GM12878 (cell line): Measurements from ENCODE around the gene FBXW8. TPM values are rescaled to one million over a fixed set of nuclear protein-coding genes. Genes with fewer than 3 reads are reported as not detected.
A peak's percentile ranks its signal among the peaks of the same experiment; 100 is the strongest.

Experiments
- ATF7 ChIP-seq: fragments of 450-650 bp; IDR thresholded peaks from 2 replicates; pipeline ENCODE4 v1.6.1; 2016; ENCODE audit warnings: low read depth, mild to moderate bottlenecking
- BACH1 ChIP-seq: fragments of 450-650 bp; IDR thresholded peaks from 2 replicates; pipeline ENCODE4 v1.6.1; 2017; ENCODE audit warnings: mild to moderate bottlenecking, borderline replicate concordance
- BCL11A ChIP-seq: IDR thresholded peaks from 2 replicates; pipeline ENCODE4 v1.6.1; 2011; ENCODE audit warnings: low read depth, low read length
- BMI1 ChIP-seq: fragments of 450-650 bp; IDR thresholded peaks from 2 replicates; pipeline ENCODE4 v1.6.1; 2016; ENCODE audit warnings: mild to moderate bottlenecking, moderate library complexity, borderline replicate concordance
- CREM ChIP-seq: IDR thresholded peaks from 2 replicates; pipeline ENCODE4 v1.6.1; 2014; ENCODE audit warnings: antibody characterized with exemption, low read depth
- DPF2 ChIP-seq: fragments of 450-650 bp; IDR thresholded peaks from 2 replicates; pipeline ENCODE4 v1.6.1; 2017; ENCODE audit warnings: mild to moderate bottlenecking
- EED ChIP-seq: sonication (generic); IDR thresholded peaks from 2 replicates; pipeline ENCODE4 v1.6.1; 2016; ENCODE audit warnings: antibody characterized with exemption, low read depth
- EP300 ChIP-seq, 2 experiments: fragments of 150-350 bp in 1 of 2; IDR thresholded peaks; 2 replicates each; pipeline ENCODE4 v1.6.1; 2011 to 2012; ENCODE audit warnings: low read depth in 2 of 2, low read length in 2 of 2, borderline replicate concordance in 1 of 2, improper control_type of control experiment in 1 of 2, inconsistent platforms in 1 of 2; ENCODE audit not compliant: control insufficient read depth in 1 of 2
- ETV6 ChIP-seq, 2 experiments: fragments of 450-650 bp in 1 of 2; IDR thresholded peaks in 1 of 2; conservative IDR thresholded peaks in 1 of 2; 2 replicates each; pipeline ENCODE4 v1.6.1; 2014; ENCODE audit warnings: antibody characterized with exemption in 1 of 2, borderline replicate concordance in 1 of 2, low read depth in 1 of 2, mild to moderate bottlenecking in 1 of 2, moderate library complexity in 1 of 2
- GATAD2B ChIP-seq: fragments of 450-650 bp; conservative IDR thresholded peaks from 2 replicates; pipeline ENCODE4 v1.6.1; 2017; ENCODE audit warnings: low read depth, mild to moderate bottlenecking, moderate library complexity
- HDAC2 ChIP-seq: fragments of 200-600 bp; sonication (generic); IDR thresholded peaks from 2 replicates; pipeline ENCODE4 v1.6.1; 2017
- IKZF1 ChIP-seq: fragments of 450-650 bp; conservative IDR thresholded peaks from 2 replicates; pipeline ENCODE4 v1.6.1; 2017; ENCODE audit warnings: antibody characterized with exemption, mild to moderate bottlenecking
- JUND ChIP-seq: IDR thresholded peaks from 2 replicates; pipeline ENCODE4 v1.6.1; 2012; ENCODE audit warnings: low read depth, mild to moderate bottlenecking, low read length, improper control_type of control experiment, moderate library complexity
- RAD21 ChIP-seq: IDR thresholded peaks from 2 replicates; pipeline ENCODE4 v1.6.1; 2011; ENCODE audit warnings: mild to moderate bottlenecking, low read depth, low read length, moderate library complexity; ENCODE audit not compliant: insufficient read depth
- RB1 ChIP-seq: fragments of 450-650 bp; formaldehyde crosslinking; IDR thresholded peaks from 2 replicates; pipeline ENCODE4 v1.6.1; 2017; ENCODE audit warnings: mild to moderate bottlenecking, borderline replicate concordance
- RCOR1 ChIP-seq: conservative IDR thresholded peaks from 2 replicates; pipeline ENCODE4 v1.6.1; 2012; ENCODE audit warnings: low read depth, low read length, improper control_type of control experiment
- REST ChIP-seq: IDR thresholded peaks from 2 replicates; pipeline ENCODE4 v1.6.1; 2012; ENCODE audit warnings: mild to moderate bottlenecking, low read depth, low read length
- SIN3A ChIP-seq: IDR thresholded peaks from 2 replicates; pipeline ENCODE4 v1.6.1; 2012; ENCODE audit warnings: low read depth, low read length, improper control_type of control experiment
- SIX5 ChIP-seq: IDR thresholded peaks from 2 replicates; pipeline ENCODE4 v1.6.1; 2011; ENCODE audit warnings: mild to moderate bottlenecking, low read depth, low read length, moderate library complexity; ENCODE audit not compliant: severe bottlenecking
- SP1 ChIP-seq: IDR thresholded peaks from one replicate; pipeline ENCODE4 v1.6.1; 2011; ENCODE audit warnings: low read depth, low read length
- SRF ChIP-seq, 2 experiments: IDR thresholded peaks; 2 replicates each; pipeline ENCODE4 v1.6.1; 2011; ENCODE audit warnings: low read depth in 2 of 2, low read length in 2 of 2, mild to moderate bottlenecking in 1 of 2, moderate library complexity in 1 of 2
- STAT3 ChIP-seq: IDR thresholded peaks from 2 replicates; pipeline ENCODE4 v1.6.1; 2011; ENCODE audit warnings: low read depth, low read length, improper control_type of control experiment
- TBL1XR1 ChIP-seq: IDR thresholded peaks from 2 replicates; pipeline ENCODE4 v1.6.1; 2012; ENCODE audit warnings: low read depth, low read length, improper control_type of control experiment
- TCF12 ChIP-seq: IDR thresholded peaks from 2 replicates; pipeline ENCODE4 v1.6.1; 2011; ENCODE audit warnings: low read depth, mild to moderate bottlenecking, low read length
- TCF3 ChIP-seq: IDR thresholded peaks from 2 replicates; pipeline ENCODE4 v1.6.1; 2012; ENCODE audit warnings: low read depth, mild to moderate bottlenecking, low read length, borderline replicate concordance; ENCODE audit not compliant: insufficient read depth
- polyA plus RNA-seq, 11 experiments: library from polyadenylated mRNA; depleted of rRNA in 4 of 11; unstranded in 6 of 11; stranded (reverse) in 5 of 11; fragments of >200 nt; fragmentation: Nextera tagmentation in 4 of 11; fragmentation: Illumina TruSeq in 1 of 11; extraction: Ambion mirVana in 4 of 11; extraction: Trizol in 1 of 11; gene quantifications; 1 replicate in 1 of 11; 2 replicates in 10 of 11; pipeline versions ENCODE4 v1.2.1 to v1.2.3, GENCODE V29; 2011 to 2016; ENCODE audit warnings: inconsistent platforms in 2 of 11, missing spikeins in 2 of 11, low read depth in 1 of 11
- total RNA-seq, 4 experiments: library from RNA; depleted of rRNA in 3 of 4; stranded (reverse); fragments of >200 nt in 3 of 4; fragmentation: Illumina TruSeq in 1 of 4; extraction: Trizol in 1 of 4; gene quantifications; 2 replicates each; pipeline versions ENCODE4 v1.2.1 to v1.2.3, GENCODE V29; 2013 to 2021
- TF ChIP-seq, protein P1 (sequence below): IDR thresholded peaks from 2 replicates; pipeline ENCODE4 v1.6.1; 2012; ENCODE audit warnings: low read depth, low read length, improper control_type of control experiment
- TF ChIP-seq, protein P2 (sequence below): fragments of 450-650 bp; IDR thresholded peaks from 2 replicates; pipeline ENCODE4 v1.6.1; 2014; ENCODE audit warnings: mild to moderate bottlenecking
- TF ChIP-seq, protein P3 (sequence below): IDR thresholded peaks from 2 replicates; pipeline ENCODE4 v1.6.1; 2011; ENCODE audit warnings: low read depth, low read length, improper control_type of control experiment, borderline replicate concordance

FBXW8 gene
- total and polyA plus RNA-seq, 10 of the 15 experiments (the other 5 are each of a cell fraction or from before 2014, with no cell fraction given): 0.49 to 7.5 (median 4.4) TPM

DNA sequence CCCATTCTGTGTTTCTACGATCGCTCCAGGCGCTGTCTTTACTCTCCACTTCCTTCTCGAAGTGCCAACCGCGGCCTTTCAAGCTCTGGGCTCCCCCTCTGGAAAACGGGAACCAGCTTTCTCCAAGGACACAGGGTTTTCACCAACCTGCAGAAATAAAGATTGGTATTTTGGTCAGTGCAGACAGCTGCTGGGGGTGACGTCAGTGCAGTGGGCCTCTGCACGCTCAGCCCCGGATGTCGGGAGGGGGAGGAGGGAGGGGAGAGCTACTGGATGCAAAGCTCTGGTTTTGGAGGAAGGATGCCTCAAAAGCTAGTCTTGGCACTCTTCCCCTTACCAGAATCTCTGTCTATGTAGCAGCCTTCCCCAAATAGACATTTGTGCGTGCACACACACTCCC is 49.4 kb upstream of the FBXW8 start (continued):
- TF ChIP-seq BMI1 (no peak), SIX5 (no peak), TBL1XR1 (no peak), SRF (IDR thresholded peaks at IDR 0.05; ENCODE audit: low read depth in 2 of 2, low read length in 2 of 2) (no peak), ATF7 (peak; percentile 83), RAD21 (no peak), TCF12 (peak; percentile 92), BACH1 (no peak), STAT3 (no peak), BCL11A (no peak), TCF3 (peak; percentile 87), DPF2 (no peak), SP1 (peak; percentile 41), RB1 (no peak), EP300 (IDR thresholded peaks at IDR 0.05; ENCODE audit: borderline replicate concordance in 1 of 2, control insufficient read depth in 1 of 2, low read depth in 2 of 2, low read length in 2 of 2) (peak in 1 of 2 experiments; percentile 57; a peak in 1 of 4 replicates), GATAD2B (no peak), IKZF1 (peak; percentile 48; the same call in 1 of the 2 replicates), CREM (peak; percentile 85), REST (no peak), SIN3A (no peak), HDAC2 (no peak), RCOR1 (no peak), EED (peak; percentile 51; the same call in 1 of the 2 replicates), JUND (no peak), ETV6 (conservative IDR thresholded peaks at IDR 0.05 in 1 of 2, IDR thresholded peaks at IDR 0.05 in 1 of 2; ENCODE audit: borderline replicate concordance in 1 of 2, low read depth in 1 of 2) (no peak)
- TF ChIP-seq, protein P1, sequence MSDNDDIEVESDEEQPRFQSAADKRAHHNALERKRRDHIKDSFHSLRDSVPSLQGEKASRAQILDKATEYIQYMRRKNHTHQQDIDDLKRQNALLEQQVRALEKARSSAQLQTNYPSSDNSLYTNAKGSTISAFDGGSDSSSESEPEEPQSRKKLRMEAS: no peak
- TF ChIP-seq, protein P2, sequence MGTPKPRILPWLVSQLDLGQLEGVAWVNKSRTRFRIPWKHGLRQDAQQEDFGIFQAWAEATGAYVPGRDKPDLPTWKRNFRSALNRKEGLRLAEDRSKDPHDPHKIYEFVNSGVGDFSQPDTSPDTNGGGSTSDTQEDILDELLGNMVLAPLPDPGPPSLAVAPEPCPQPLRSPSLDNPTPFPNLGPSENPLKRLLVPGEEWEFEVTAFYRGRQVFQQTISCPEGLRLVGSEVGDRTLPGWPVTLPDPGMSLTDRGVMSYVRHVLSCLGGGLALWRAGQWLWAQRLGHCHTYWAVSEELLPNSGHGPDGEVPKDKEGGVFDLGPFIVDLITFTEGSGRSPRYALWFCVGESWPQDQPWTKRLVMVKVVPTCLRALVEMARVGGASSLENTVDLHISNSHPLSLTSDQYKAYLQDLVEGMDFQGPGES: no peak
- TF ChIP-seq, protein P3, sequence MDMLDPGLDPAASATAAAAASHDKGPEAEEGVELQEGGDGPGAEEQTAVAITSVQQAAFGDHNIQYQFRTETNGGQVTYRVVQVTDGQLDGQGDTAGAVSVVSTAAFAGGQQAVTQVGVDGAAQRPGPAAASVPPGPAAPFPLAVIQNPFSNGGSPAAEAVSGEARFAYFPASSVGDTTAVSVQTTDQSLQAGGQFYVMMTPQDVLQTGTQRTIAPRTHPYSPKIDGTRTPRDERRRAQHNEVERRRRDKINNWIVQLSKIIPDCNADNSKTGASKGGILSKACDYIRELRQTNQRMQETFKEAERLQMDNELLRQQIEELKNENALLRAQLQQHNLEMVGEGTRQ: no peak
